Measurements from ENCODE around the gene TRIOBP. TPM values are rescaled to one million over a fixed set of nuclear protein-coding genes. Genes with fewer than 3 reads are reported as not detected.
A peak's percentile ranks its signal among the peaks of the same experiment; 100 is the strongest.

Gene TRIOBP
- total and polyA plus RNA-seq, 2 of the 13 experiments (the other 11 are each of a cell fraction or from before 2014, with no cell fraction given) = 6.1 to 15.4 TPM

- TF ChIP-seq CREB1 (IDR thresholded peaks at IDR 0.05) = no peak
- no peak for TF ChIP-seq CREB1 (CRISPR knock-in tag; IDR thresholded peaks at IDR 0.05)
- TF ChIP-seq SOX6 (IDR thresholded peaks at IDR 0.05) = no peak
- peak; percentile 47; the same call in 1 of the 2 replicates for TF ChIP-seq SOX6 (CRISPR knock-in tag; IDR thresholded peaks at IDR 0.05)
- TF ChIP-seq HMGXB3 (CRISPR knock-in tag; IDR thresholded peaks at IDR 0.05; ENCODE audit: borderline replicate concordance) = no peak
- TF ChIP-seq ZFYVE20 (CRISPR knock-in tag; IDR thresholded peaks at IDR 0.05; ENCODE audit: borderline replicate concordance, low read depth) = no peak
- no peak for TF ChIP-seq ZNF136 (CRISPR knock-in tag; IDR thresholded peaks at IDR 0.05; ENCODE audit: low read depth)
- TF ChIP-seq EEA1 (CRISPR knock-in tag; IDR thresholded peaks at IDR 0.05; ENCODE audit: borderline replicate concordance) = peak; percentile 89; the same call in 1 of the 2 replicates
- no peak for TF ChIP-seq ZNF672 (CRISPR knock-in tag; IDR thresholded peaks at IDR 0.05)
- TF ChIP-seq CC2D1A (CRISPR knock-in tag; IDR thresholded peaks at IDR 0.05) = no peak
- TF ChIP-seq CAMTA2 (CRISPR knock-in tag; IDR thresholded peaks at IDR 0.05; ENCODE audit: borderline replicate concordance) = no peak
- TF ChIP-seq NR2F6 (IDR thresholded peaks at IDR 0.05) = no peak
- TF ChIP-seq NR2F6 (CRISPR knock-in tag; IDR thresholded peaks at IDR 0.05) = peak; percentile 78
- TF ChIP-seq ZNF331 (CRISPR knock-in tag; IDR thresholded peaks at IDR 0.05) = peak; percentile 81
- TF ChIP-seq ATF7 (IDR thresholded peaks at IDR 0.05) = no peak
- no peak for TF ChIP-seq ATF7 (CRISPR knock-in tag; IDR thresholded peaks at IDR 0.05)
- TF ChIP-seq NFE2L2 (IDR thresholded peaks at IDR 0.05; ENCODE audit: low read length) = no peak
- TF ChIP-seq LBX2 (CRISPR knock-in tag; IDR thresholded peaks at IDR 0.05; ENCODE audit: borderline replicate concordance) = peak; percentile 25; the same call in 1 of the 2 replicates
- TF ChIP-seq ZFY (CRISPR knock-in tag; IDR thresholded peaks at IDR 0.05) = peak; percentile 81
- TF ChIP-seq FOXM1 (CRISPR knock-in tag; IDR thresholded peaks at IDR 0.05) = no peak
- TF ChIP-seq ZNF44 (CRISPR knock-in tag; IDR thresholded peaks at IDR 0.05) = no peak
- peak; percentile 90; the same call in 1 of the 2 replicates for TF ChIP-seq NFATC3 (CRISPR knock-in tag; IDR thresholded peaks at IDR 0.05)
- TF ChIP-seq ZNF281 (CRISPR knock-in tag; IDR thresholded peaks at IDR 0.05; ENCODE audit: borderline replicate concordance) = peak; percentile 47; the same call in 1 of the 2 replicates
Observed at GRCh38 chr22:37804881-37805809, 108.3 kb downstream of the TRIOBP start (continued).
